COLO829 (cell line): Measurements from ENCODE around the gene XRCC5.

Source experiments
- DNase-seq: peaks from one replicate; pipeline ENCODE4 v3.0.0; 2012; ENCODE audit warnings: low spot score

XRCC5 gene

DNA sequence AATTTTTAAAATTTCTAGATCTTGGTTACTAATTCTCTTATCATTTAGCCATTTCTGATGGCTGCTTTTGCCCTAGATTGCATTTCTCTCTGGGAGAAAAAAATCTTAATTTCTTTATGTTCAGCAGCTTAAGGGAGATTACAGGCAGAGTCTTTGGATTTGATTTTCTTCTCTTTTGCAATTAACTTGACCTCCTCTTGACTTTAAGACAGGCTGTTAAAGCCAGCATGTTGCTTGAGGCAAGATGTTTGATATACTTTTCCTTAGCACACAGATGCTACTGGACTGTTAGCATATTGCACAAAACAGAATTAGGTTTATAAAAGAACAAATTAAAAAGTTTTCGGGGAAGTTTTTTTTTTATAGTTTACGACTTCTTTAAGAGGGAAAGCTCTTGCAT lies 50.0 kb downstream of the XRCC5 start:
- no peak for DNase-seq

DNA sequence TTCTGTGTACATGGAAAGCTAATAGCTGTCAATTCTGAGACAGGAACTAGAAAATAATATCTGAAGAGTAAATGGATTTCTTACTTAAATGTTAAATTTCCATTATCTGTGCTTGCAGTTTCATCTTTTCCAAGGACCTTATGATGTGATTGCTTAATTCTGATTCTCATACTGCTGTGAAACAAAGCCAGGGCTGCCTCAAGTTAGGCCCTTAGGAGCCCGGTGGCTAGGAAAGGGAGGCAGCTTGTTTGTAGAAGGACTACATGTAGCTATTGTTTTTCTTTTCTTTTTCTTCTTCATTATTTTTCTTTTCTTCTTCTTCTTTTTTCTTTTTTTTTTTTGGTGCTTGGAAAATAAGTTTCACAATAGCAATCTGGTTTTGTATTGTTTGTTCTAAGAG lies 50.5 kb downstream of the XRCC5 start:
- no peak for DNase-seq

DNA sequence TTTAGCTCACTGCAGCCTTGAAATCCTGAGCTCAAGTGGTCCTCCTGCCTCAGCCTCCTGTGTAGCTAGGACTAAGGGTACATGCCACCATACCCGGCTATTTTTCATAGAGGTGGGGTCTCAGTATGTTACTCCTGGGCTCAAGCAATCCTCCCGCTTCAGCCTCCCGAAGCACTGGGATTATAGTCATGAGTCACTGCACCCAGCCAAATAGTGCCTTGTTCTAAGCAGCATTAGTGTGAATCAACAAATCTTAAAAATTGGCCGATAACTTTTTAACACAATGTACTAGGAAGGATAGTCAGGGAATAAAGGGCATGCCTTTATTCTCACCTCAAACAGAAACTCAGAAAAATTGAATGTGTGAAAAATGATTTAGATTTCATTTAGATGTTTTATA lies 51.6 kb downstream of the XRCC5 start:
- no peak for DNase-seq

- no peak for DNase-seq
These were observed 52.8 kb downstream of the XRCC5 start for GRCh38 chr2:216161967-216162366.

DNA sequence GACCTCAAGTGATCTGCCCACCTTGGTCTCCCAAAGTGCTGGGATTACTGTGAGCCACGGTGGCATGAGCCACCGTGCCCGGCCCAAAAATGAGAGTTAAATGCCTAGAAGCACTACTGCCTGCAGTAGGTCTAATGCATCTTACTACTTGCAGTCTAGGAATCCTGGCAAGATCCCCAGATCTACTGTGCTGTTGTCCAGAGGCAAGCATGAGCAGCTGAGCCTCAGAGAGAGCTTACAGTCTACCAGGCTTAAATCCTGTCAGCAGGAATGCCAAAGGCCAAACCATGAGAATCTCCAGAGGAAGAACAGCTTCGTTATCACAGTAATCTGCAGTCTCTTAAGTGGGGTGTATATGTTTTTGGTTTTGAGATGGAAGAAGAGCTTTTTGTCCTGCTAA lies 54.4 kb downstream of the XRCC5 start:
- DNase-seq, result no peak

- no peak for DNase-seq
These were observed 54.9 kb downstream of the XRCC5 start for GRCh38 chr2:216164087-216164486.

GRCh38 chr2:216164576-216164975 lies 55.4 kb downstream of the XRCC5 start:
- DNase-seq, result no peak

DNA sequence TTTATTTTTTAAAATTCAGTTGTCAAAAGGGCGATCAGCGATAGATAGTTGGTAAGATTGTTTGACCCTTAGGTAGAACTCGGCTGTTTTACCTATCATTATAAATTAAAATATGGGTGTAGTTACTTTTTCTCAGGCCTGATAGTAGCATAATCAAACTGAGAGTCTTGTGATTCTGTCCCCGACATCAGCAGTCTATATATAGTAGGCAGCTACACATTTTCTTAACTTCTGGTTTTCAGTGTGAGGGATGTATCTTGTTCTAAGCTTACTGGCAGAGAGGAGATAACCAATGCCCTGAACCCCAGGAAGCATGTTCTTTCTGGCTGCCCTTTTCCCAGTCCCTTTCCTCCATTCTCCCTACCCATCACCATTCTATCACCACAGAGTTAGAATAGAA lies 56.6 kb downstream of the XRCC5 start:
- DNase-seq, result no peak

- no peak for DNase-seq
These were observed 59.9 kb downstream of the XRCC5 start for GRCh38 chr2:216169087-216169486.

GRCh38 chr2:216170076-216170763 lies 61.1 kb downstream of the XRCC5 start:
- no peak for DNase-seq

GRCh38 chr2:216171011-216171410 lies 61.9 kb downstream of the XRCC5 start:
- DNase-seq, result no peak

GRCh38 chr2:216172493-216172892 lies 63.3 kb downstream of the XRCC5 start:
- DNase-seq, result no peak

GRCh38 chr2:216179015-216179414 lies 69.9 kb downstream of the XRCC5 start:
- DNase-seq, result no peak

DNA sequence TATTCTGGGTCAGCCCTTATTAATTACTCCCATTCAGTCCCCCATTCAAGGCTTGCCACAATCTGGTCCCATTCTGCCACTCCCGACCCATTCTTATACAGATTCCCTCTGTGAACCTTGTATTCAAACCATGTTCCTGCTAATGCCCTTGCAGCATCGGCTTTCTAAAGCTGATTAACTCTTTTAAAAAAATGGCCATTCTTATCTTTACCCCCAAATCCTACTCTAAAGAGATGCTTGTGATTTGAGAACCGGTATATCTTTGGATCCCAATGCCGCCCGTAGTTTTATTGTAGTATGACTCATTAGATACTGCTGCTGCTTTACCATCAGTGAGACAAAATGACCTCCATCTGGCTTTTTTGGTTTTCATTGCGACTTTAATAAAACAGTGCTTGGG lies 72.2 kb downstream of the XRCC5 start:
- DNase-seq, result no peak

- DNase-seq, result peak; percentile 39
These were observed 72.9 kb downstream of the XRCC5 start for GRCh38 chr2:216181953-216182461.

DNA sequence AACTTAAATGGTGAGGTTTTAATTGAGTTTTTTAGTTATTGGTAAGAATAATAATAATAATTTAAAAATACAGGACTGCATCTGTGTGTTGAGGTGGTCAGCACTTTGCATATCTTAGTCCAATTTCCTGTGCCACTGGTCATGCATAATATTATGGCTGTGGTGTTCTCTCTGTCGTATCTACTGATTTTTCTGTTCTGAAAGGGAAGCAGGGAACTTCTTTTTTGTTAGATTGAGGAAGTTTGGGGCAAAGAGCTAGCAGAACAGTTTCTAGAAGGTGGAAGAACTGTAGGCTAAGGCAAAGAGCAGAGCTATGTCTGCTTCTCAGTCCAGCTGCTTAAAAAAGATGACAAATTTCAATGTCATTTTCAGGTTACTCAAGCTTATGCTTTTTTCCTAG lies 74.3 kb downstream of the XRCC5 start:
- DNase-seq, result no peak

DNA sequence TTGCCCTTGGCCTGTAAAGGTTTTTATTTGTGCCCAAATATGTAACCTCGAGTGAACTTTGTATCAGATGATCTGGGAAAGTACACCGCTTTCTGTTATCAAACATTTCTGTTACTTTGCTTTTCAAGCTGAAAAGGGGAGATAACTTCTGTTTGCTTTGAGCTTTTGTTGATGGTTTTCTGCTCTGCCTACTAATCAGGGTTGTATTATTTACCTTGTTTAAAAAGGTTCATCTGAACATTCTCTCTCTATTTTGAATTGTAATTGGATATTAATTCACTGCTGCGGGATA lies 79.4 kb downstream of the XRCC5 start:
- no peak for DNase-seq

DNA sequence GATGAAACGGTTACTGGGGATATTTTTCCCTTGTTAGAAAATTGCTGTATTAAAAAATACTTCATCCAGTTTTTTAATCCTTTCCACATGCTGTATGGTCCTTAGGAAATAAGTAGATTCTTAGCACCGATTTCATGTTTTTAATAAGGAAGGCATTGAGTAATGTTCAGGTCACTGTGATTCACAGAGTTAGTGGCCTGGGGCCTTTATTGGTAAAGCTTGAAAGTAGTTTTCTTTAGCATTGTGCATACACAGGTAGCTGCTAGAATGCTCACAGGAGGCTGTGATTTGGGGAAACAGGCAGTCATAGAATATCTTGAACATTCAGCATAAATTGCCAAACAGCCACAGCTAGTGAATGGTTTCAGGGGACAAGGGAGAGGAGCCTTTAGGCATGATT lies 79.8 kb downstream of the XRCC5 start:
- no peak for DNase-seq

- DNase-seq, result no peak
These were observed 80.3 kb downstream of the XRCC5 start for GRCh38 chr2:216189410-216189809.

DNA sequence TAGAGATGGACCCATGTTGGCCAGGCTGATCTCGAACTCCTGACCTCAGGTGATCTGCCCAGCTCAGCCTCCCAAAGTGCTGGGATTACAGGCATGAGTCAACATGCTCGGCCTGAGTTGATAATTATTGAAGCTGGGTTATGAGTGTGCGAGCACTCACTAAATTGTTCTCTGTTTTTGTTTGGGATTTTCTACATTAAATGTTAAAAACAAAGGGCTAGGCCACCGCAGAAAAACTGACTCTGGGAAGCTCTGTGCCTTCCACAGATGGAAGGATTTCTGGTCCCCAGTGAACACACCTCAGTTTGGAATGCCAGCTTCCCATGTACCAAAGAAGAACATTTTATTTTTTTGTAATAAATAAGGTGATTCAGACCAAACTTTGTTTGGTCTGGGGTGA lies 83.0 kb downstream of the XRCC5 start:
- DNase-seq, result no peak

DNA sequence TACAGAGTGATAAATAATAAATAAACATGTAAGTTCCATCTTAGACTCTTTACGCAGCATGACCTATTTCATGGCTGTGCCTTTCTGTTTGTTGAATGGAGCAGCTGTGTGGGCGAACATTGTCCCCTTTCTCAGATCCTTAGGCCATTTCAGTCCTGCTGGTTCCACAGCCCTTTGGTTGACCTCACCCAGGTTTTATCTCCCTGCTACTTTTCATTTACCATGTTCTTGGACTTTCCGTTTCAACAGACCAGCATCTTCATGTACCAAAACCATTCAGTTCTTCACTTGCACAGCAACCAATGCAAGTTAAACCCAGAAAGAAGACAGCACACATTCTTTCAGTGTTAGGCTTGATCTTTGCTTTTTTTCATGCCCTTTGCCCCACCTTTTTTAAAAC lies 83.8 kb downstream of the XRCC5 start:
- no peak for DNase-seq

GRCh38 chr2:216194013-216194412 lies 84.9 kb downstream of the XRCC5 start:
- DNase-seq, result no peak

DNA sequence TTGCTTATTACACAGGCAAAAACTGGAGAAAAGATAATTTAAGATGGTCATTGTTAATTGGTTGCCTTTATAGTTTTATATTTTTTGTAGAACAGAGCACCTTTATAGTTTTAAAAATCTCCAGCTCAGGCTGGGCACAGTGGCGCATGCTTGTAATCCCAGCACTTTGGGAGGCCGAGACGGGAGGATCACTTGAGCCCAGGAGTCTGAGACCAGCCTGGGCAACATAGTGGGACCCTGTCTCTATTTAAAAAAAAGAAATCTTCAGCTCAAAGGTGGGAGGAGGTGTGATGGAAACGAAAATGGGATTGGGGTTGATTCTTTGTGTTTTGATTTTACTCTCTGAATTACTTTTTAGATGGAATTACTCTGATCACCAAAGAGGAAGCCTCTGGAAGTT lies 85.4 kb downstream of the XRCC5 start:
- DNase-seq, result no peak

GRCh38 chr2:216195565-216196029 lies 86.4 kb downstream of the XRCC5 start:
- peak; percentile 68 for DNase-seq
